Measurements from ENCODE around the gene NR2C2.

NR2C2 gene

DNA sequence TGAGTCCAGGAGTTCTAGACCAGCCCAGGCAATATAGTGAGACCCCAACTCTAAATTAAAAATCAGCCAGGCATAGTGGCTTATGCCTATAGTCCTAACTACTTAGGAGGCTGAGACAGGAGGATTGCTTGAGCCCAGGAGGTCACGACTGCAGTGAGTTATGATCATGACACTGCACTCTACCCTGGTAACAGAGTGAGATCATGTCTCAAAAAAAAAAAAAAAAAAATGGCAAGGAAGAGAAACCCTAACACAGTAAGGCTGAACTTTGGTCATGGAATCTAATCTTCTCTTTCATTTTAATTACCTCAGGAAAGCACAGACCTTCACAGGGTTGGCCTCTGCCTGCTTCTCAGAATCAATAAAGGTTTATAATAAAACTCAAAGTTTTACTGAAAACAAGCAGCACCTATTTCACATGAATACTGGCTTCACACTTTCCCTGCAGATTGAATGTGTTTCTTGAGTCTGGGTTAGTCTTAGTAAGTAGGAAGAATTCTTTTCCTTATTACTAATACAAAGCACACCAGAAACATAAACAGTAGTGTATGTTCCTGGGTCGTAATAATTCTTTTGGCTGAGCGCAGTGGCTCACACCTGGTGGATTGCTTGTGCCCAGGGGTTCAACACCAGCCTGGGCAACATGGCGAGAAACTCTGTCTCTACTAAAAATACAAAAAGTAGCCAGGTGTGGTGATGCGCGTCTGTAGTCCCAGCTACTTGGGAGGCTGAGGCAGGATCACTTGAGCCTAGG, 11.6 kb upstream of the NR2C2 start:
- Histone ChIP-seq H3K9me3 (ENCODE audit: insufficient read depth, low read length, severe bottlenecking) (no peaks in the 10 kb centered on the region), H3K27ac (ENCODE audit: low read length) (no peak overlapping the region), H3K4me3 (ENCODE audit: low read depth in 1 of 2, low read length in 2 of 2) (no peak overlapping the region), H3K9ac (ENCODE audit: low read depth, low read length) (no peak overlapping the region), H3K4me1 (ENCODE audit: insufficient read depth, low read length) (no peaks in the 10 kb centered on the region), H3K79me2 (ENCODE audit: insufficient read depth, low read length) (no peaks in the 10 kb centered on the region), H4K20me1 (ENCODE audit: insufficient read depth, low read length) (no peaks in the 10 kb centered on the region), H3K36me3 (ENCODE audit: insufficient read depth, low read length) (no peaks in the 10 kb centered on the region), H2AFZ (ENCODE audit: low read depth, low read length) (no peak overlapping the region), H3K27me3 (ENCODE audit: insufficient read depth, low read length, poor library complexity) (no peaks in the 10 kb centered on the region), H3K4me2 (ENCODE audit: insufficient read depth, low read length) (no peak overlapping the region)
- DNase-seq: no peak
- ATAC-seq (ENCODE audit: insufficient read depth, low read depth): no peak
- no peak for TF ChIP-seq EZH2 (IDR thresholded peaks at IDR 0.05; ENCODE audit: borderline replicate concordance, low read depth, low read length, severe bottlenecking)
- TF ChIP-seq, protein P1, sequence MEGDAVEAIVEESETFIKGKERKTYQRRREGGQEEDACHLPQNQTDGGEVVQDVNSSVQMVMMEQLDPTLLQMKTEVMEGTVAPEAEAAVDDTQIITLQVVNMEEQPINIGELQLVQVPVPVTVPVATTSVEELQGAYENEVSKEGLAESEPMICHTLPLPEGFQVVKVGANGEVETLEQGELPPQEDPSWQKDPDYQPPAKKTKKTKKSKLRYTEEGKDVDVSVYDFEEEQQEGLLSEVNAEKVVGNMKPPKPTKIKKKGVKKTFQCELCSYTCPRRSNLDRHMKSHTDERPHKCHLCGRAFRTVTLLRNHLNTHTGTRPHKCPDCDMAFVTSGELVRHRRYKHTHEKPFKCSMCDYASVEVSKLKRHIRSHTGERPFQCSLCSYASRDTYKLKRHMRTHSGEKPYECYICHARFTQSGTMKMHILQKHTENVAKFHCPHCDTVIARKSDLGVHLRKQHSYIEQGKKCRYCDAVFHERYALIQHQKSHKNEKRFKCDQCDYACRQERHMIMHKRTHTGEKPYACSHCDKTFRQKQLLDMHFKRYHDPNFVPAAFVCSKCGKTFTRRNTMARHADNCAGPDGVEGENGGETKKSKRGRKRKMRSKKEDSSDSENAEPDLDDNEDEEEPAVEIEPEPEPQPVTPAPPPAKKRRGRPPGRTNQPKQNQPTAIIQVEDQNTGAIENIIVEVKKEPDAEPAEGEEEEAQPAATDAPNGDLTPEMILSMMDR (IDR thresholded peaks at IDR 0.05; ENCODE audit: borderline replicate concordance, extremely low read depth, low read length, poor library complexity, severe bottlenecking): no peak

DNA sequence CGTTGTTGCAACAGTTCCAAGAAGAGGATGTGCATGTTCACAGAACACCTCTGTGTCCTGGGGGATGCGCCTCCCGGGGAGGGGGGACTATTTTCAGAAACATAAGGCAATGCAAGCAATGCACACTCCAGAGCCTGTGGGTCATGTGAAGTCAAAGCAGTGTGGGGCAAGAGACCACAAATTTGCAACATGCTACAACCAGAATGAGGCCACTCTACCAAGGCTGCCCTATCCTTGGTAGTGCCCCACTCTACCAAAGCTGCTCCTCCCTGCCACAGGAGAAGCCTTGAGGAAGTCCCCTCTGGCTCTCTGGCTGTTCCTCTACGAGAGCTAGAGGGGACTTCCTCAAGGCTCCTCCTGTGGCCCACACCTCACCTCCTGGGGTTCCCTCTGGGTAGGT, 8.4 kb upstream of the NR2C2 start:
- Histone ChIP-seq H3K4me1 (ENCODE audit: insufficient read depth, low read length) (no peaks in the 10 kb centered on the region), H3K79me2 (ENCODE audit: insufficient read depth, low read length) (peaks cover 11% of the 10 kb centered on the region), H3K9me3 (ENCODE audit: insufficient read depth, low read length, severe bottlenecking) (no peaks in the 10 kb centered on the region), H3K9ac (ENCODE audit: low read depth, low read length) (no peak overlapping the region), H3K36me3 (ENCODE audit: insufficient read depth, low read length) (peaks cover 15% of the 10 kb centered on the region), H4K20me1 (ENCODE audit: insufficient read depth, low read length) (peaks cover 21% of the 10 kb centered on the region), H3K4me2 (ENCODE audit: insufficient read depth, low read length) (no peak overlapping the region), H3K27ac (ENCODE audit: low read length) (no peak overlapping the region), H3K4me3 (ENCODE audit: low read depth in 1 of 2, low read length in 2 of 2) (no peak overlapping the region), H2AFZ (ENCODE audit: low read depth, low read length) (no peak overlapping the region), H3K27me3 (ENCODE audit: insufficient read depth, low read length, poor library complexity) (no peaks in the 10 kb centered on the region)
- no peak for TF ChIP-seq EZH2 (IDR thresholded peaks at IDR 0.05; ENCODE audit: borderline replicate concordance, low read depth, low read length, severe bottlenecking)
- TF ChIP-seq, protein P1 (IDR thresholded peaks at IDR 0.05; ENCODE audit: borderline replicate concordance, extremely low read depth, low read length, poor library complexity, severe bottlenecking): no peak
- DNase-seq (no peak), ATAC-seq (ENCODE audit: insufficient read depth, low read depth) (0 out of 3 replicates have a peak, but pooled peaks have one; percentile 25)

DNA sequence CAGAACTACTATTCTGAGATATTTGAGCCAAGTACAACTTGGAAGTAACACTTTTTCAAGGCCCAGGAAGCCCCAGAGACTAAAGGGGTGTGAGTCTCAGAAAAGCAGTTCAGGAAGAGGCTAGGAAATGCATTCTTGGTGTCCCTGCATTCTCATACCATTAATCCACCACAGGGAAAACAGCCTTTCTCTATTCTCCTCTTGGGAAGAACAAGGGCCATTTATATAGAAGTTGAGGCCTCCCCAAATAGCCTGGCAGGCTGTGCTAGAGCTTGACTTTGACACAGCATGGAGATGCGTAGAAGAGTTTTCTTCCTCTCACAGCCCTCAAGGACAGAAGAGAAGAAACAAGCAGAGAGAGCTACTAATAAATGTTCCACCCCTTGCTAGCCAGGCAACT, 5.5 kb upstream of the NR2C2 start:
- TF ChIP-seq EZH2 (IDR thresholded peaks at IDR 0.05; ENCODE audit: borderline replicate concordance, low read depth, low read length, severe bottlenecking): no peak
- TF ChIP-seq, protein P1 (IDR thresholded peaks at IDR 0.05; ENCODE audit: borderline replicate concordance, extremely low read depth, low read length, poor library complexity, severe bottlenecking): no peak
- Histone ChIP-seq H3K9ac (ENCODE audit: low read depth, low read length) (no peak overlapping the region), H3K9me3 (ENCODE audit: insufficient read depth, low read length, severe bottlenecking) (no peaks in the 10 kb centered on the region), H3K79me2 (ENCODE audit: insufficient read depth, low read length) (peaks cover 39% of the 10 kb centered on the region), H3K36me3 (ENCODE audit: insufficient read depth, low read length) (peaks cover 37% of the 10 kb centered on the region), H3K27me3 (ENCODE audit: insufficient read depth, low read length, poor library complexity) (no peaks in the 10 kb centered on the region), H2AFZ (ENCODE audit: low read depth, low read length) (no peak overlapping the region), H3K4me2 (ENCODE audit: insufficient read depth, low read length) (no peak overlapping the region), H3K4me3 (ENCODE audit: low read depth in 1 of 2, low read length in 2 of 2) (no peak overlapping the region), H4K20me1 (ENCODE audit: insufficient read depth, low read length) (peaks cover 39% of the 10 kb centered on the region), H3K27ac (ENCODE audit: low read length) (no peak overlapping the region), H3K4me1 (ENCODE audit: insufficient read depth, low read length) (peaks cover 18% of the 10 kb centered on the region)
- DNase-seq (no peak), ATAC-seq (ENCODE audit: insufficient read depth, low read depth) (no peak)
